ENCODE measurements around the gene HPSE2. TPM values are rescaled to one million over a fixed set of nuclear protein-coding genes. Genes with fewer than 3 reads are reported as not detected.

The HPSE2 gene
- total RNA-seq, 2 donors from 2014 or later: 1.0 to 1.8 TPM

DNA sequence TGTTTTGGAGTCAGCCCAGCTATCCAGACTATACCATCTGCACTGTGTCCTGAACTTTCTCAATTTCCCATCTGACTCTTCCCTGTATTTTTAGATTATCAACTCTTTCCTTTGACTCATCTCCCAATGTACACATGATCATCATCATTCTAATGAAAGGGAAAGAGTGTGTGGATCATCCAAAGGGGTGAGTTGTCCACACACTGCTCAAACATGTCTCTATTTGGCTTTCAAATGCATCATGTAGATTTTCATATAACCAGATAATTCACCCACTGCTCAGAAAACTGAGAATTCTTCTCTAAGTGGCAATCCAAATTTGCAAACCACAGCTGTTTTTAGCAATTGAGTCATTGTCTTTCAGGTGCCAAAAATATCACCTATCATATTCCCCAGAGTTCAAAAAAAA is 598.7 kb downstream of the HPSE2 start:
- no peak overlapping the region for H3K27ac ChIP-seq
- H3K9me3 ChIP-seq: no peaks in the 10 kb centered on the region
- no peak overlapping the region for H3K4me3 ChIP-seq
- H3K36me3 ChIP-seq: no peaks in the 10 kb centered on the region
- no peak overlapping the region for H3K9ac ChIP-seq (ENCODE audit: low read depth in 2 of 2, low read length in 2 of 2)
- DNase-seq: no peak
- no peaks in the 10 kb centered on the region for H3K4me1 ChIP-seq
- TF ChIP-seq, protein P1, sequence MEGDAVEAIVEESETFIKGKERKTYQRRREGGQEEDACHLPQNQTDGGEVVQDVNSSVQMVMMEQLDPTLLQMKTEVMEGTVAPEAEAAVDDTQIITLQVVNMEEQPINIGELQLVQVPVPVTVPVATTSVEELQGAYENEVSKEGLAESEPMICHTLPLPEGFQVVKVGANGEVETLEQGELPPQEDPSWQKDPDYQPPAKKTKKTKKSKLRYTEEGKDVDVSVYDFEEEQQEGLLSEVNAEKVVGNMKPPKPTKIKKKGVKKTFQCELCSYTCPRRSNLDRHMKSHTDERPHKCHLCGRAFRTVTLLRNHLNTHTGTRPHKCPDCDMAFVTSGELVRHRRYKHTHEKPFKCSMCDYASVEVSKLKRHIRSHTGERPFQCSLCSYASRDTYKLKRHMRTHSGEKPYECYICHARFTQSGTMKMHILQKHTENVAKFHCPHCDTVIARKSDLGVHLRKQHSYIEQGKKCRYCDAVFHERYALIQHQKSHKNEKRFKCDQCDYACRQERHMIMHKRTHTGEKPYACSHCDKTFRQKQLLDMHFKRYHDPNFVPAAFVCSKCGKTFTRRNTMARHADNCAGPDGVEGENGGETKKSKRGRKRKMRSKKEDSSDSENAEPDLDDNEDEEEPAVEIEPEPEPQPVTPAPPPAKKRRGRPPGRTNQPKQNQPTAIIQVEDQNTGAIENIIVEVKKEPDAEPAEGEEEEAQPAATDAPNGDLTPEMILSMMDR (IDR thresholded peaks at IDR 0.05): no peak
- intact Hi-C loops (cut with DNase I): no loop called here
- no peaks in the 10 kb centered on the region for H3K27me3 ChIP-seq

DNA sequence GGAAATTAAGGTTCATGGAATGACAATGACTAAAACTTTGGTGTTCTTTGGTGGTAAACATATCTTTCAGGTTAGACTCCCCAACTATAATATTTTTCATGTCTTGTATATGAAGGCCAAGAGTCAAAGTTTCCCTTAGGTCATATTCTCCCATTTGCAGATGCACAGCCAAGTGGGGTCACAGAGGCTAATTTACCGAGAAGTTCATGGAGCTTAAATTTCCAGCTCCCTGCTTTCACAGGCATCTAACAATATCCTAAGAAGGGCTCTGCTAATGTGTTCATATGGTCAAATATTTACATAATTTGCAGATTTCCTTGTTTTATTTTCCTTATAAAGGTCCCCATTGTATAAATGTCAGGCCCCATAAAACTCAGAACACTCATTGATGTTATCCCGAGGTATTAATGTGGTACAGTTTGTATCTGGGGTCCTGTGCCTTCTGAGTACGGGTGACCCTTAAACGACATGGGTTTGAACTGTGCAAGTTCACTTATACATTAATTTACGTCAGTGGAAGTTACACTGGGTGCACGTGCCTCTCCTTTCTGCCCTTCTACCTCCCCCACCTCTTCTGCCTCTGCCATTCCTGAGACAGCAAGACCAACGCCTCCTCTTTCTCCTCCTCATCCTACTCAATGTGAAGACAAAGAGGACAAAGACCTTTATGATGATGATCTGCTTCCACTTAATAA is 603.0 kb downstream of the HPSE2 start:
- Histone ChIP-seq H3K4me3 (no peak overlapping the region), H3K36me3 (no peaks in the 10 kb centered on the region), H3K9me3 (no peaks in the 10 kb centered on the region), H3K27me3 (no peaks in the 10 kb centered on the region), H3K27ac (no peak overlapping the region), H3K9ac (ENCODE audit: low read depth in 2 of 2, low read length in 2 of 2) (no peak overlapping the region), H3K4me1 (no peaks in the 10 kb centered on the region)
- DNase-seq: no peak
- intact Hi-C loops (cut with DNase I): no loop called here
- TF ChIP-seq, protein P1 (IDR thresholded peaks at IDR 0.05): no peak

DNA sequence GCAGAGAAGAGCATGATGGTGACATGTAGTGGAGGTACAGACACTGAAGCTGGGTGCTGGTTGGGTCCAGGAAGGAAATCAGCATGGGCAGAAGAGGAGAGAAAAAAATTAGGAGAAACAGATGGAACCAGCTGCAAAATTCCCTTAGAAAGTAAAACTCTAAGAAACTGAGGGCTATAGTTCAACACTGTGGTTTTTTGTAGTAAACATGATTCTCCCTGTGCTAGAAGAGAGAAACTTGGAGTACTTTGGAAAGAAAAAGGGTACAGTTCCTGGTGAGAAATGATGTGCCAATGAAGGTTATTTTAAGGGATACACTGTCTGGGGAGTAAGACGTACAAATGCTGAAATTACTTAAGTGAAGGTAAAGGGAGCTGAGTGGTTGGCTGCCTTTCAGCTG is 607.4 kb downstream of the HPSE2 start:
- no peak overlapping the region for H3K4me3 ChIP-seq
- H3K9me3 ChIP-seq: no peaks in the 10 kb centered on the region
- H3K27me3 ChIP-seq: no peaks in the 10 kb centered on the region
- DNase-seq: no peak
- TF ChIP-seq, protein P1 (IDR thresholded peaks at IDR 0.05): no peak
- intact Hi-C loops (cut with DNase I): no loop called here
- no peaks in the 10 kb centered on the region for H3K36me3 ChIP-seq
- H3K4me1 ChIP-seq: no peaks in the 10 kb centered on the region
- H3K9ac ChIP-seq (ENCODE audit: low read depth in 2 of 2, low read length in 2 of 2): no peak overlapping the region
- H3K27ac ChIP-seq: no peak overlapping the region

DNA sequence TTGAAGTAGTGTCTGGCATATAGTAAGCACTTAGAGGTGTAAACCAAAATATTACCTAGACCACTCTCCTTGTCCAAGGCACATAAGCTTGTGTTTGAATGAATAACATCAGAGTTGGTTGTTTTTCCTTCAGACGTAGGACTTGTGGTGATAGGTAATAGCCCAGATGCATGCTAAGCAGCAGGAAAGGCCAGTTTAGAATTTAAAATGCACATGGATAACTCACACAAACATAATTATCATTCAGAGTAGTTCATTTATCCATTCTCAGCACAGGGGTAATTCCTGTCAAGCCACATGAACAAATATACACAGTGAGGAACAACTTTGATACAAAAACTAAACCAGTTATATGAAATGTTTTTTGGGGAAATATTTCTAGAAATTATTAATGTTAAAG is 607.9 kb downstream of the HPSE2 start:
- intact Hi-C loops (cut with DNase I): no loop called here
- no peaks in the 10 kb centered on the region for H3K4me1 ChIP-seq

DNA sequence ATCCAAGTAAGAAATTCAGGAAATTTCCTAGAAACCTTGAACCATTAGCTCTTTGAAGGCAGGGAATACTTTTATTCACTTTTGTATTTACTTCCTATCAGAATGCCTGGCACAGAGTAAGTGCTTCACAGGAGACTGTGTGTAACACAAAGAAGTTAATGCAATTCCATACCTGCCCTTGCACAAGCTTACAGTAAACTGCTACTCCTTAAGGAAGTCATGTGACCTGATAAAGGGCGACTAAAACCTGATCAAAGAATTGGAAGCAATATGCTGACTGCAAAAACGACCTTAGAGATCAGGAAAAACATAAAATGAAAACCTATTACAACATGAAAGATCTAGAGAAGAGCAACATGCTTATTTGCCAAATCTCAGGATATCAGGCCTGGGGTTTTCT is 610.7 kb downstream of the HPSE2 start:
- no peak overlapping the region for H3K9ac ChIP-seq (ENCODE audit: low read depth in 2 of 2, low read length in 2 of 2)
- H3K27ac ChIP-seq: no peak overlapping the region
- intact Hi-C loops (cut with DNase I): no loop called here
- no peak overlapping the region for H3K4me3 ChIP-seq
- TF ChIP-seq, protein P1 (IDR thresholded peaks at IDR 0.05): no peak
- no peaks in the 10 kb centered on the region for H3K9me3 ChIP-seq
- no peak for DNase-seq
- no peaks in the 10 kb centered on the region for H3K4me1 ChIP-seq
- H3K27me3 ChIP-seq: no peaks in the 10 kb centered on the region
- H3K36me3 ChIP-seq: no peaks in the 10 kb centered on the region

More for the DNA sequence above, 607.9 kb downstream of the HPSE2 start:
- DNase-seq: no peak
- no peaks in the 10 kb centered on the region for H3K27me3 ChIP-seq
- H3K4me3 ChIP-seq: no peak overlapping the region
- no peak overlapping the region for H3K27ac ChIP-seq
- TF ChIP-seq, protein P1 (IDR thresholded peaks at IDR 0.05): no peak
- H3K9me3 ChIP-seq: no peaks in the 10 kb centered on the region
- no peak overlapping the region for H3K9ac ChIP-seq (ENCODE audit: low read depth in 2 of 2, low read length in 2 of 2)
- no peaks in the 10 kb centered on the region for H3K36me3 ChIP-seq

Data from colonic mucosa (tissue), 4 donors.